ENCODE measurements around the gene OR52E8. TPM values are rescaled to one million over a fixed set of nuclear protein-coding genes. Genes with fewer than 3 reads are reported as not detected.

The OR52E8 gene
- total RNA-seq, 4 donors from 2014 or later: not detected

DNA sequence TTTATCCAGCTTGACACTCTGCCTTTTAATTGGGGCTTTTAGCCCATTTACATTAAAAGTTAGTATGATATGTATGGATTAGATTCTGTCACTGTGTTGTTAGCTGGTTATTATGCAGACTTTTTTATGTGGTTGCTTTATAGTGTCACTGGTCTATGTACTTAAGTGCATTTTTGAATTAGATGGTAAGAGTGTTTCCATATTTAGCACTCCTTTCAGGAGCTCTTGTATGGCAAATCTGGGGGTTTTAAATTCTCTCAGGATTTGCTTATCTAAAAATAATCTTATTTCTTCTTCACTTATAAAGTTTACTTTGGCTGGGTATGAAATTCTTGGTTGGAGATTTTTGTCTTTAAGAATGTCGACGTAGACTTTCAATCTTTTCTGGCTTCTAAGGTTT lies 19.8 kb downstream of the OR52E8 start:
- no peak for TF ChIP-seq CTCF (IDR thresholded peaks at IDR 0.05; ENCODE audit: low read depth)

DNA sequence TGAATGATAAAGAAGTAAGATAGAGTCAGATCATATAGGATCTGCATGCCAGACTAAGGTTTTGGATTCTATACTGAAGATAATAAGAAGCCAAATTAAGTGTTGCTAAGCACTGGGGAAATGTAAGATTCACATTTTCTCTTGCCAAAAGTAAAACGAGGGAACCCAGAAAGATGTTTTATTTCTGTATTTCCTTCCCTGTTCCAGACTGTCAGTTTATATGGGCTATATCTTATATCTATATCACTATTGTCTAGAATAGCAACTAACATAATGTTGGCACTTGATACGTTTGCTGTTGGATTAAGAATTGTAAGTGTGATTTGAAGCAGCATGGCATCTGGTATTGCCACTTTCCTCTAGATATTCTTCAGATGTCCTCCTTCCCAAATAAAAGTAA lies 24.0 kb downstream of the OR52E8 start:
- TF ChIP-seq CTCF (IDR thresholded peaks at IDR 0.05; ENCODE audit: low read depth): no peak

GRCh38 chr11:5831196-5831829 lies 26.2 kb downstream of the OR52E8 start:
- TF ChIP-seq CTCF (IDR thresholded peaks at IDR 0.05; ENCODE audit: low read depth): no peak

DNA sequence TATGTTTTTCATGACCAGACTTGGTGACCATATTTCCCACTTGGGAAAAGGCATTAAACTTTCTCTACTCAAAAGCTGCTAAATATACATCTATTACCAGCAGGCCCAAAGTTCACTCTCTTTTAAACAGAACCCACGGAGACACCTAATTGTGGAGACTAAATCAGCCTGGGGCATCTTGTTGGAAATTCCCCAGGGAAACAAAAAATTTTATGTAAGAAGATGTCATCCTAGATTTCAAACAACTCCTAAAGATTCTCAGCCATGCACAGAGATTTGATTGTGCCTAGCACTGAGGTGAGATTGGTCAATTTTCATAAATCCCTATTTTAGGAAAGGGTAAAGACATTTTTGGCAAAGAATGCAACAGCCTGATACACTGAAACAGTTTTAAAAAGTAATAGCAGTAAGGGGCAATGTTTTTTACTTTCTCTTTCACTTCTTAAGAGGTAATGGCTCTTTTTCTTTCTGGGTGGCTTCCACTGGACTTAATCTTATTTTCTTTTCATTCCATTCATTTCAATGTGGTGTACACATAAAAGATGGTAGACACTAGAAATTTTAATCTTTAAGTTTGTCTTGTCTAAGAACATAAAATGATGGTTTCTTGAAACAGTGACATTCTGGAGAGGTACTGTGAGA lies 39.1 kb downstream of the OR52E8 start:
- TF ChIP-seq CTCF (IDR thresholded peaks at IDR 0.05; ENCODE audit: low read depth): no peak

DNA sequence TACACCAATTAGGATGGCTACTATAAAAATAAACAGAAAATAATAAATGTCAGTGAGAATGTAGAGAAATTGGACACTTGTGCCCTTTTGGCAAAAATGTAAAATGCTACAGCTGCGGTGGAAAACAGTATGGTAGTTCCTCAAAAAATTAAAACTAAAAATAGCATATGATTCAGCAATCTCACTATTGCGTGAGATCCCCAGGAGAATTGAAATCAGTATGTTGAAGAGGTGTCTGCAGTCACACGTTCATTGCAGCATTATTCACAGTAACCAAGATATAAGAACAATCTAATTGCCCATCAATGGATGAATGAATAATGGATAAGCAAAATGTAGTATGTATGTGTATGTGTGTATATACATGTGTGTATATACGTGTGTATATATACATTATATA lies 42.0 kb downstream of the OR52E8 start:
- no peak for TF ChIP-seq CTCF (IDR thresholded peaks at IDR 0.05; ENCODE audit: low read depth)

GRCh38 chr11:5809905-5810795 lies 47.3 kb downstream of the OR52E8 start:
- no peak for TF ChIP-seq CTCF (IDR thresholded peaks at IDR 0.05; ENCODE audit: low read depth)

DNA sequence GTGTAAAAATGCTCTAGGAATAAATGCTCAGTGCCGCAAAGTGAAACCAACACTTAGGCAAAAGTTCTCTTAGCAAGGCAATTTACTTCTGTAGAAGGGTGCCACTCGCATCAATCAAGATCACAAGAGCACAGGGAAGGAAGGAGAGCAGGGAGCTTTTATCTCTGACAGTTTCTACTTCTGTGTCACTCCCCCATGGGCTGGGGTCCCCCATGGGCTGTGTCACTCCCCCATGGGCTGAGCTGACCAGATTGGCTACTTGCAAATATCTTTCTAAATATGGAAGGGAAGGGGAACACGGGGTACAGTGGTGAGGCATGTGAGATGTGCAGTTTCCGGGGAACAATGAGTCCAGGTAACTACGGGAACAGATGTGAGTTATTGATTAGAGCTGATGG lies 48.4 kb downstream of the OR52E8 start:
- TF ChIP-seq CTCF (IDR thresholded peaks at IDR 0.05; ENCODE audit: low read depth): no peak

Data from subcutaneous adipose tissue (tissue), 4 donors.